Measurements from ENCODE around the gene TEKTIP1.

The TEKTIP1 gene

GRCh38 chr19:3537101-3537437 lies 1.9 kb upstream of the TEKTIP1 start:
- Histone ChIP-seq H2AFZ (ENCODE audit: low read depth) (no peak overlapping the region), H3K36me3 (ENCODE audit: insufficient read depth) (no peaks in the 10 kb centered on the region), H3K79me2 (ENCODE audit: insufficient read depth, low read depth) (no peaks in the 10 kb centered on the region), H3K4me2 (no peak overlapping the region), H3K27ac (no peak overlapping the region), H3K27me3 (ENCODE audit: insufficient read depth, low read depth) (no peaks in the 10 kb centered on the region), H3K4me3 (IDR thresholded peaks at IDR 0.05; ENCODE audit: insufficient read depth, low read depth, low read length) (no peak overlapping the region), H3K9ac (no peak overlapping the region), H4K20me1 (ENCODE audit: insufficient read depth) (no peaks in the 10 kb centered on the region), H3K4me1 (ENCODE audit: low read depth, poor library complexity, severe bottlenecking) (no peaks in the 10 kb centered on the region)
- no peak for TF ChIP-seq CTCF (conservative IDR thresholded peaks at IDR 0.05; ENCODE audit: low read depth, low read length)

- Histone ChIP-seq H3K27ac (no peak overlapping the region), H3K4me3 (IDR thresholded peaks at IDR 0.05; ENCODE audit: insufficient read depth, low read depth, low read length) (no peak overlapping the region), H3K27me3 (ENCODE audit: insufficient read depth, low read depth) (no peaks in the 10 kb centered on the region), H4K20me1 (ENCODE audit: insufficient read depth) (no peaks in the 10 kb centered on the region), H3K9ac (no peak overlapping the region), H3K4me2 (no peak overlapping the region), H3K4me1 (ENCODE audit: low read depth, poor library complexity, severe bottlenecking) (no peaks in the 10 kb centered on the region), H3K36me3 (ENCODE audit: insufficient read depth) (no peaks in the 10 kb centered on the region), H3K79me2 (ENCODE audit: insufficient read depth, low read depth) (no peaks in the 10 kb centered on the region), H2AFZ (ENCODE audit: low read depth) (no peak overlapping the region)
- TF ChIP-seq CTCF (conservative IDR thresholded peaks at IDR 0.05; ENCODE audit: low read depth, low read length), result no peak
Measured at GRCh38 chr19:3537438-3538240, 1.3 kb upstream of the TEKTIP1 start.

GRCh38 chr19:3538258-3538929 lies 580 bp upstream of the TEKTIP1 start:
- no peaks in the 10 kb centered on the region for H3K4me1 ChIP-seq (ENCODE audit: low read depth, poor library complexity, severe bottlenecking)
- H3K4me3 ChIP-seq (IDR thresholded peaks at IDR 0.05; ENCODE audit: insufficient read depth, low read depth, low read length), result no peak overlapping the region
- no peak for TF ChIP-seq CTCF (conservative IDR thresholded peaks at IDR 0.05; ENCODE audit: low read depth, low read length)
- no peak overlapping the region for H2AFZ ChIP-seq (ENCODE audit: low read depth)
- no peak overlapping the region for H3K27ac ChIP-seq
- no peaks in the 10 kb centered on the region for H4K20me1 ChIP-seq (ENCODE audit: insufficient read depth)
- no peaks in the 10 kb centered on the region for H3K79me2 ChIP-seq (ENCODE audit: insufficient read depth, low read depth)
- no peaks in the 10 kb centered on the region for H3K27me3 ChIP-seq (ENCODE audit: insufficient read depth, low read depth)
- no peak overlapping the region for H3K4me2 ChIP-seq
- H3K9ac ChIP-seq, result no peak overlapping the region
- H3K36me3 ChIP-seq (ENCODE audit: insufficient read depth), result no peaks in the 10 kb centered on the region

- H3K4me1 ChIP-seq (ENCODE audit: low read depth, poor library complexity, severe bottlenecking), result no peaks in the 10 kb centered on the region
- TF ChIP-seq CTCF (conservative IDR thresholded peaks at IDR 0.05; ENCODE audit: low read depth, low read length), result no peak
- no peak overlapping the region for H2AFZ ChIP-seq (ENCODE audit: low read depth)
- no peak overlapping the region for H3K4me3 ChIP-seq (IDR thresholded peaks at IDR 0.05; ENCODE audit: insufficient read depth, low read depth, low read length)
- no peaks in the 10 kb centered on the region for H3K36me3 ChIP-seq (ENCODE audit: insufficient read depth)
- H3K79me2 ChIP-seq (ENCODE audit: insufficient read depth, low read depth), result no peaks in the 10 kb centered on the region
- no peak overlapping the region for H3K9ac ChIP-seq
- no peaks in the 10 kb centered on the region for H3K27me3 ChIP-seq (ENCODE audit: insufficient read depth, low read depth)
- no peaks in the 10 kb centered on the region for H4K20me1 ChIP-seq (ENCODE audit: insufficient read depth)
- H3K27ac ChIP-seq, result no peak overlapping the region
- H3K4me2 ChIP-seq, result no peak overlapping the region
Measured at GRCh38 chr19:3539756-3540118, 763 bp downstream of the TEKTIP1 start.
